ENCODE measurements around the gene GATAD2A.

Gene GATAD2A

GRCh38 chr19:19475015-19475765 lies 69.7 kb downstream of the GATAD2A start:
- Histone ChIP-seq H3K4me1 (ENCODE audit: insufficient read depth, low read length, poor library complexity, severe bottlenecking) (peaks cover 7% of the 10 kb centered on the region), H4K20me1 (ENCODE audit: insufficient read depth, low read length, poor library complexity, severe bottlenecking) (peaks cover 38% of the 10 kb centered on the region), H3F3A (ENCODE audit: low read depth) (no peaks in the 10 kb centered on the region), H3K4me2 (ENCODE audit: low read depth, low read length, poor library complexity, severe bottlenecking) (no peak overlapping the region), H3K79me2 (ENCODE audit: insufficient read depth, low read length) (peaks cover 98% of the 10 kb centered on the region), H3K9me2 (replicated peaks; ENCODE audit: low read depth, low read length) (no peaks in the 10 kb centered on the region), H3K4me3 (ENCODE audit: low read length, poor library complexity, severe bottlenecking) (no peak overlapping the region), H2AFZ (ENCODE audit: low read length) (no peak overlapping the region), H3K36me3 (ENCODE audit: insufficient read depth, low read length) (peaks cover 55% of the 10 kb centered on the region; the same call in 1 of the 2 replicates), H3K9me3 (ENCODE audit: insufficient read depth, low read depth, low read length) (no peaks in the 10 kb centered on the region), H3K27me3 (ENCODE audit: insufficient read depth, low read length, poor library complexity, severe bottlenecking) (no peaks in the 10 kb centered on the region), H3K9ac (ENCODE audit: low read depth, low read length, poor library complexity, severe bottlenecking) (no peak overlapping the region)
- TF ChIP-seq EZH2phosphoT487 (IDR thresholded peaks at IDR 0.05; ENCODE audit: borderline replicate concordance): no peak
- TF ChIP-seq CTCF (conservative IDR thresholded peaks at IDR 0.05; ENCODE audit: low read length): no peak

- Histone ChIP-seq H3K4me2 (ENCODE audit: low read depth, low read length, poor library complexity, severe bottlenecking) (no peak overlapping the region), H3K9me3 (ENCODE audit: insufficient read depth, low read depth, low read length) (no peaks in the 10 kb centered on the region), H3K9ac (ENCODE audit: low read depth, low read length, poor library complexity, severe bottlenecking) (no peak overlapping the region), H4K20me1 (ENCODE audit: insufficient read depth, low read length, poor library complexity, severe bottlenecking) (peaks cover 47% of the 10 kb centered on the region), H3K4me3 (ENCODE audit: low read length, poor library complexity, severe bottlenecking) (no peak overlapping the region), H3F3A (ENCODE audit: low read depth) (no peaks in the 10 kb centered on the region), H3K79me2 (ENCODE audit: insufficient read depth, low read length) (peaks cover 98% of the 10 kb centered on the region), H3K36me3 (ENCODE audit: insufficient read depth, low read length) (peaks cover 58% of the 10 kb centered on the region; the same call in 1 of the 2 replicates), H3K4me1 (ENCODE audit: insufficient read depth, low read length, poor library complexity, severe bottlenecking) (peaks cover 7% of the 10 kb centered on the region), H3K27me3 (ENCODE audit: insufficient read depth, low read length, poor library complexity, severe bottlenecking) (no peaks in the 10 kb centered on the region), H2AFZ (ENCODE audit: low read length) (no peak overlapping the region), H3K9me2 (replicated peaks; ENCODE audit: low read depth, low read length) (no peaks in the 10 kb centered on the region)
- no peak for TF ChIP-seq EZH2phosphoT487 (IDR thresholded peaks at IDR 0.05; ENCODE audit: borderline replicate concordance)
- TF ChIP-seq CTCF (conservative IDR thresholded peaks at IDR 0.05; ENCODE audit: low read length): peak; percentile 43
Observed at GRCh38 chr19:19475849-19476828, 70.7 kb downstream of the GATAD2A start.

- Histone ChIP-seq H2AFZ (ENCODE audit: low read length) (no peak overlapping the region), H3K36me3 (ENCODE audit: insufficient read depth, low read length) (peaks cover 65% of the 10 kb centered on the region; the same call in 1 of the 2 replicates), H3K9ac (ENCODE audit: low read depth, low read length, poor library complexity, severe bottlenecking) (no peak overlapping the region), H3F3A (ENCODE audit: low read depth) (no peaks in the 10 kb centered on the region), H3K4me2 (ENCODE audit: low read depth, low read length, poor library complexity, severe bottlenecking) (no peak overlapping the region), H4K20me1 (ENCODE audit: insufficient read depth, low read length, poor library complexity, severe bottlenecking) (peaks cover 49% of the 10 kb centered on the region), H3K9me3 (ENCODE audit: insufficient read depth, low read depth, low read length) (no peaks in the 10 kb centered on the region), H3K27me3 (ENCODE audit: insufficient read depth, low read length, poor library complexity, severe bottlenecking) (no peaks in the 10 kb centered on the region), H3K79me2 (ENCODE audit: insufficient read depth, low read length) (peaks cover 97% of the 10 kb centered on the region), H3K9me2 (replicated peaks; ENCODE audit: low read depth, low read length) (no peaks in the 10 kb centered on the region), H3K4me1 (ENCODE audit: insufficient read depth, low read length, poor library complexity, severe bottlenecking) (peaks cover 7% of the 10 kb centered on the region), H3K4me3 (ENCODE audit: low read length, poor library complexity, severe bottlenecking) (no peak overlapping the region)
- TF ChIP-seq EZH2phosphoT487 (IDR thresholded peaks at IDR 0.05; ENCODE audit: borderline replicate concordance): no peak
- TF ChIP-seq CTCF (conservative IDR thresholded peaks at IDR 0.05; ENCODE audit: low read length): no peak
Observed at GRCh38 chr19:19477705-19478383, 72.4 kb downstream of the GATAD2A start.

All from Loucy (cell line).